HepG2 (cell line): Measurements from ENCODE around the gene ALPK3. TPM values are rescaled to one million over a fixed set of nuclear protein-coding genes. Genes with fewer than 3 reads are reported as not detected.

Experiments
- ATF4 ChIP-seq, 2 experiments: fragments of 450-650 bp in 1 of 2; sonication (generic) in 1 of 2; formaldehyde crosslinking; IDR thresholded peaks; 2 replicates each; pipeline versions ENCODE4 v1.5.0 to v1.8.0; 2020 to 2022; ENCODE audit warnings: mild to moderate bottlenecking in 1 of 2, missing genetic modification reagents in 1 of 2
- HOXA9 ChIP-seq: sonication (generic); formaldehyde crosslinking; IDR thresholded peaks from 2 replicates; pipeline ENCODE4 v1.8.1; 2022; ENCODE audit warnings: missing genetic modification reagents, mild to moderate bottlenecking, moderate library complexity, borderline replicate concordance
- KDM3A ChIP-seq: IDR thresholded peaks from 2 replicates; pipeline ENCODE4 v1.6.1; 2018; ENCODE audit warnings: low read depth, missing compliant biosample characterization
- KLF16 ChIP-seq, 2 experiments: sonication (generic) in 1 of 2; formaldehyde crosslinking in 1 of 2; IDR thresholded peaks; 2 replicates each; pipeline versions ENCODE4 v1.6.1 to v1.8.0; 2016 to 2023; ENCODE audit warnings: missing genetic modification reagents in 2 of 2, missing compliant biosample characterization in 1 of 2
- MAZ ChIP-seq, 2 experiments: sonication (generic) in 1 of 2; formaldehyde crosslinking in 1 of 2; IDR thresholded peaks; 2 replicates each; pipeline versions ENCODE4 v1.5.0 to v1.6.1; 2012 to 2020; ENCODE audit warnings: low read depth in 2 of 2, mild to moderate bottlenecking in 2 of 2, borderline replicate concordance in 1 of 2, improper control_type of control experiment in 1 of 2, low read length in 1 of 2, missing genetic modification reagents in 1 of 2, moderate library complexity in 1 of 2
- MTERF4 ChIP-seq: sonication (generic); formaldehyde crosslinking; IDR thresholded peaks from 2 replicates; pipeline ENCODE4 v1.8.0; 2023; ENCODE audit warnings: mild to moderate bottlenecking, missing genetic modification reagents
- NFAT5 ChIP-seq: sonication (generic); formaldehyde crosslinking; IDR thresholded peaks from 2 replicates; pipeline ENCODE4 v1.4.0; 2020; ENCODE audit warnings: missing genetic modification reagents
- NFYC ChIP-seq: IDR thresholded peaks from 2 replicates; pipeline ENCODE4 v1.6.1; 2016; ENCODE audit warnings: missing genetic modification reagents, missing compliant biosample characterization
- PATZ1 ChIP-seq: sonication (generic); formaldehyde crosslinking; IDR thresholded peaks from 2 replicates; pipeline ENCODE4 v1.4.0; 2020; ENCODE audit warnings: missing genetic modification reagents
- PRDM10 ChIP-seq: sonication (generic); formaldehyde crosslinking; IDR thresholded peaks from 2 replicates; pipeline ENCODE4 v1.4.0; 2020; ENCODE audit warnings: low read depth, missing genetic modification reagents
- ZNF101 ChIP-seq: sonication (generic); formaldehyde crosslinking; IDR thresholded peaks from 2 replicates; pipeline ENCODE4 v1.4.0; 2020; ENCODE audit warnings: mild to moderate bottlenecking, low read depth, missing genetic modification reagents, borderline replicate concordance
- ZNF773 ChIP-seq: sonication (generic); formaldehyde crosslinking; IDR thresholded peaks from 2 replicates; pipeline ENCODE4 v1.4.0; 2020; ENCODE audit warnings: missing genetic modification reagents, borderline replicate concordance
- ZNF788 ChIP-seq: sonication (generic); formaldehyde crosslinking; IDR thresholded peaks from 2 replicates; pipeline ENCODE4 v1.5.0; 2020; ENCODE audit warnings: mild to moderate bottlenecking, missing genetic modification reagents, borderline replicate concordance
- ZSCAN29 ChIP-seq: sonication (generic); formaldehyde crosslinking; conservative IDR thresholded peaks from 2 replicates; pipeline ENCODE4 v1.4.0; 2020; ENCODE audit warnings: mild to moderate bottlenecking, missing genetic modification reagents
- polyA plus RNA-seq, 8 experiments: library from polyadenylated mRNA; depleted of rRNA in 3 of 8; stranded (reverse) in 7 of 8; unstranded in 1 of 8; fragments of >200 nt; fragmentation: Illumina TruSeq in 4 of 8; extraction: Trizol in 4 of 8; gene quantifications; 2 replicates each; pipeline versions ENCODE4 v1.2.1 to v1.2.3, GENCODE V29; 2011 to 2016; ENCODE audit warnings: low read depth in 4 of 8, missing spikeins in 1 of 8, mixed read lengths in 1 of 8; ENCODE audit not compliant: insufficient read depth in 1 of 8
- total RNA-seq, 5 experiments: library from RNA; depleted of rRNA; stranded (reverse); fragments of >200 nt; fragmentation: Illumina TruSeq; extraction: Trizol; gene quantifications; 2 replicates each; pipeline ENCODE4 v1.2.3, GENCODE V29; 2016; ENCODE audit warnings: low read depth in 1 of 5

The ALPK3 gene
- total and polyA plus RNA-seq, 2 of the 13 experiments (the other 11 are each of a cell fraction or from before 2014, with no cell fraction given), result 0.04 to 0.42 TPM

GRCh38 chr15:84908564-84908963 lies 91.4 kb downstream of the ALPK3 start (continued):
- TF ChIP-seq NFAT5 (CRISPR knock-in tag), result no peak
- TF ChIP-seq HOXA9, result no peak
- no peak for TF ChIP-seq ZNF101 (CRISPR knock-in tag)
- no peak for TF ChIP-seq KLF16 (CRISPR knock-in tag; IDR thresholded peaks at IDR 0.05)
- no peak for TF ChIP-seq MTERF4 (CRISPR knock-in tag)
- TF ChIP-seq NFYC (CRISPR knock-in tag), result no peak
- no peak for TF ChIP-seq MAZ (IDR thresholded peaks at IDR 0.05; ENCODE audit: borderline replicate concordance, low read depth, low read length)
- peak; percentile 22; the same call in 1 of the 2 replicates for TF ChIP-seq MAZ (CRISPR knock-in tag; IDR thresholded peaks at IDR 0.05; ENCODE audit: low read depth)
- TF ChIP-seq PATZ1 (CRISPR knock-in tag), result peak; percentile 97
- no peak for TF ChIP-seq PRDM10 (CRISPR knock-in tag)
- no peak for TF ChIP-seq ZNF773 (CRISPR knock-in tag)
- no peak for TF ChIP-seq KDM3A (CRISPR knock-in tag)
- no peak for TF ChIP-seq ATF4 (CRISPR knock-in tag; IDR thresholded peaks at IDR 0.05)
- TF ChIP-seq ZSCAN29 (CRISPR knock-in tag), result no peak
- 0 out of 2 replicates have a peak, but pooled peaks have one; percentile 32 for TF ChIP-seq ZNF788
